ENCODE data around the gene EMD.

EMD gene

DNA sequence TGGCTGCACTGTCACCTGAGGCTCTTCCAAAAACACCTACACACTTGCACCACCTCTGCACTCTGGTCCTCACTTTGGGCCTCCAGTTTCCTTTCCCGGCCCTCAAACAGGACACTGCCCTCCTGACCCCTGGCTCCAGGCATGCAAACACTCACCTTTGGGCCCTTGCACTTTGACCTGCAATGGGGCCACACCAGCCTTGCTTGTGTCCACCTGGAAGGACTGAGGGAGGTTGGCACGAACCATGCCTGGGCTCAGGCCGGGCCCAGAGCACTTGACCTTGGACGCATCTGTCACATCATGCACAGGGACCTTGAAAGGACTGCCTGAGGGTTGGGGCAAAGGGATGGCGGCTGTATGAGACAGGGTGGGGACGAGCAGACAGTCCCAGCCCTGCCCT, 20.3 kb upstream of the EMD start:
- no peak for TF ChIP-seq CTCF (IDR thresholded peaks at IDR 0.05; ENCODE audit: insufficient read depth, low read length, poor library complexity, severe bottlenecking)
- H3K36me3 ChIP-seq (ENCODE audit: control insufficient read depth, insufficient read depth, low read length): peaks cover 42% of the 10 kb centered on the region
- no peaks in the 10 kb centered on the region for H3K27me3 ChIP-seq (replicated peaks; ENCODE audit: control insufficient read depth, insufficient read depth, low read length)
- no peak for DNase-seq (ENCODE audit: extremely low read depth, insufficient read length)
- no peak overlapping the region for H3K4me3 ChIP-seq (replicated peaks; ENCODE audit: low read depth, low read length)

DNA sequence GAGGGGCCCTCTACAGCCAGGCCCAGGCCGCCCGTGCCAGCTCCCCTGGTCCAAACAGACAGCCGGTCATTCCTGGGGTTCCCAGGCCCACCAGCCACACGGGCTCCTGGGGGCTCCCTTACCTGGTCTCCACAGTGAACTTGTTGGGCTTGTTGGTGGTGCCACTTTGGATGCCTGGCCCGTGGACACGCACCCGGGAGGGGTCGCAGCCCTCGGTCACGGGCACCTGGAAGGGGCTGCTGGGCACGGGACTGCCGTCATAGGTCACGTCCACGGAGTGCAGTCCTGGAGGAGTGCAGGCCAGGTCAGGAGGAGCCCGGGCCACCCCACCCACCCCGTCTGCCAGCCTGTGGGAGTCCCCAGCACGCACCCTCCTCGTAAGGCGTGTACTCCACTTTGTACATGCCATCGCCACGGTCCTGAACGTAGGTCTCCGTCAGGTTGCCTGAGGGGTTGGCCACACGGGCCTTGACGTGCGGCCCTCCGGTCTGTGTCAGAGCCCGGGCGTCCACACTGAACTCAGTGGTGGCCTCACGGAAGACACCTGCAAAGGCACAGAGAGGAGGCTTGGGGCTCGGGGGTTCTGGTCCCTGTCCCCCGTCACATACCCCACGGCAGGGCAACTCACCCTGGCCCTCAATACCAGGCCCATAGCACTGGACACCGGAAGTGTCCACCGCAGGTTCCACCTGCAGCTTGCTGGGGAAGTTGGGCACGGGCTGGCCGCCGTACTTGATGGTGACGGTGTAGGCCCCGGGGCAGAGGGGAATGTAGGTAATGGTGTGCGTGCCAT, 19.5 kb upstream of the EMD start:
- no peak for TF ChIP-seq CTCF (IDR thresholded peaks at IDR 0.05; ENCODE audit: insufficient read depth, low read length, poor library complexity, severe bottlenecking)
- no peak overlapping the region for H3K4me3 ChIP-seq (replicated peaks; ENCODE audit: low read depth, low read length)
- H3K27me3 ChIP-seq (replicated peaks; ENCODE audit: control insufficient read depth, insufficient read depth, low read length): no peaks in the 10 kb centered on the region
- DNase-seq (ENCODE audit: extremely low read depth, insufficient read length): no peak
- H3K36me3 ChIP-seq (ENCODE audit: control insufficient read depth, insufficient read depth, low read length): peaks cover 46% of the 10 kb centered on the region

DNA sequence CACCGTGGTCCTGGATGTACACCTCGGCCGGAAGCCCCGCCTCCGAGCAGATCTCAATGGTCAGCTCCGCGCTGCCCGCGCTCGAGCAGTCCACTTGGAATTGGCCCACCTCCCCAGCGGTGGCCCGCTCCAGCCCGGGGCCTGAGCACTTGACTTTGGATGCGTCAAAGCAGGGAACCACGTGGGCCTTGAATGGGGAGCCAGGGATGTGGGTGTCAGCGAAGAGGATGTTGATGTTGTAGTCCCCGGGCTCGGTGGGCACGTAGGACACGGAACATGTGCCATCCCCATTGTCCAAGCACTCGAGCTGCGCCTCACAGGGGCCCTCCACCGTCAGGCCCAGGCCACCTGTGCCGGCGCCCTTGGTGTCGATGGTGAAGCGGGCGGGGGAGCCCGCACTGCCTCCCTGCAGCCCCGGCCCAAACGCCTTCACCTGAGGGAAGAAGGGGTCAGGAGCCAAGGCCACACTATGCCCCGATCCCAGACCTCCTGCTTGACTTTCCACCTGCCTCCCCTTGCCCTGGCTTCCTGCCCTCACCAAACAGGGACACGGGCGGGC, 18.9 kb upstream of the EMD start:
- Histone ChIP-seq H3K4me3 (replicated peaks; ENCODE audit: low read depth, low read length) (no peak overlapping the region), H3K27me3 (replicated peaks; ENCODE audit: control insufficient read depth, insufficient read depth, low read length) (no peaks in the 10 kb centered on the region), H3K36me3 (ENCODE audit: control insufficient read depth, insufficient read depth, low read length) (peaks cover 48% of the 10 kb centered on the region)
- TF ChIP-seq CTCF (IDR thresholded peaks at IDR 0.05; ENCODE audit: insufficient read depth, low read length, poor library complexity, severe bottlenecking): no peak
- no peak for DNase-seq (ENCODE audit: extremely low read depth, insufficient read length)

DNA sequence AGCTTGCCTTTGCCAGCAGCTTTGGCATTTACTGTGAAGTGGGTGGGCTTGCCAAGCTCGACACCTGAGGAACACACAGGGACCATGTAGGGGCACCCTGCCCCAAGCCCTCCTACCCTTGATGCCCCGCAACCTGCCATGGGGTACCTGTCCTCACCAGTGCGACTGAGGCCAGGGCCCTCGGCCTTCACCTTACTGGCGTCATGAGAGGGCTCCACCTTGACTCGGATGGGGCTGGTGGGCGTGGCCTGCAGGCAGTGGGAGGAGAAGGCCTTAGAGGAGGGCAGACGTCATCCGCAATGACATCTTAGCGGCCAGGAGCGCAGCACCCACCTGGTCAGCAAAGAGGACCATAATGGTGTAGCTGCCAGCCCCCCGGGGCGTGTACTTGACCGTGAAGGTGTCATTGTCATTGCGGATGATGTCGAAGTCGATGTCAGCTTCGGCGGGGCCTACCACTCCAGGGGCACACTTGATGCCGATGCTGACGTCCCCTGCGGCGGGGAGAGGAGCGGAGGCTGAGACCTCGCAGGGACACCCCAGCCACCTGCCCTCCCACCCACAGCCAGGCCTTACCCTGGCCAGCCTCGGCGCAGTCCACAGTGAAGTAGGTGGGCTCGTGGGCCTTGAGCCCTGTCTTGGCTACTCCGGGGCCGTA, 16.9 kb upstream of the EMD start:
- no peak overlapping the region for H3K4me3 ChIP-seq (replicated peaks; ENCODE audit: low read depth, low read length)
- peaks cover 52% of the 10 kb centered on the region for H3K36me3 ChIP-seq (ENCODE audit: control insufficient read depth, insufficient read depth, low read length)
- no peak for TF ChIP-seq CTCF (IDR thresholded peaks at IDR 0.05; ENCODE audit: insufficient read depth, low read length, poor library complexity, severe bottlenecking)
- H3K27me3 ChIP-seq (replicated peaks; ENCODE audit: control insufficient read depth, insufficient read depth, low read length): no peaks in the 10 kb centered on the region
- no peak for DNase-seq (ENCODE audit: extremely low read depth, insufficient read length)

DNA sequence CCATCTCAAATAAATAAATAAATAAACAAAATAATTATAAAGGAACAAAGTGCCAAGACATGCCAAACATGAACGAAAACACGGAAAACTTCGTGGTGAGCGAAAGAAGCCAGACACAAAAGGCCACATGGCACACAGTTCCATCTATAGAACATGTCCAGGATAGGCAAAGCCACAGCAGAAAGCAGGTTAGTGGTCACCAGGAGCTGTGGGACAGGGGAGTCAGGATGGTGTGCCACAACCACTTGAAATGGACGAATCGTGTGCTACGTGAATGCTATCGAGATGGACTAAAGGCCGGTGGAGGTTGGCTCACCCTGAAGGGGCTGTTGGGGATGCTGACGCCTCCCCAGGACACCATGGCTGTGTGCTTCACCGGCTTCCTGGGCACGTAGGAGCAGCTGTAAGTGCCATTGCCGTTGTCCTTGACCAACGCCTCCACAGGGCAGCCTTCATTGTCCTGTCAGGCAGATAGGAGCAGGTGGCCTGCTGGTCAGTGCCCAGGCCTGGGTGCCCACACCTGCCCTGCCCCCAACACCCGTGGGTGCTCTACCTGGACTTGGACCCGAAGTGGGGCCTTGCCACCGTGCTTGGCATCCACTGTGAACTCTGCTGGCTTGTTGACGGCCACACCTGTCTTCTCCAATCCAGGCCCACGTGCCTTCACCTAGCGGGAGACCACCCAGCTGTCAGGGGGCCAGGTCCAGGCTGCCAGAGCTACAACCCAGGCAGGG, 15.2 kb upstream of the EMD start:
- no peak overlapping the region for H3K4me3 ChIP-seq (replicated peaks; ENCODE audit: low read depth, low read length)
- no peak for DNase-seq (ENCODE audit: extremely low read depth, insufficient read length)
- TF ChIP-seq CTCF (IDR thresholded peaks at IDR 0.05; ENCODE audit: insufficient read depth, low read length, poor library complexity, severe bottlenecking): no peak
- H3K36me3 ChIP-seq (ENCODE audit: control insufficient read depth, insufficient read depth, low read length): peaks cover 40% of the 10 kb centered on the region
- H3K27me3 ChIP-seq (replicated peaks; ENCODE audit: control insufficient read depth, insufficient read depth, low read length): no peaks in the 10 kb centered on the region

Data from GM06990 (cell line).